GM18907 (cell line): Measurements from ENCODE around the gene CATSPER3.

ENCODE experiments used
- ATAC-seq: cut with Tn5 transposase; IDR thresholded peaks from one replicate; pipeline ENCODE4 v1.9.1; 2021; ENCODE audit warnings: mild to moderate bottlenecking, moderate library complexity; ENCODE audit not compliant: unreplicated experiment

CATSPER3 gene

DNA sequence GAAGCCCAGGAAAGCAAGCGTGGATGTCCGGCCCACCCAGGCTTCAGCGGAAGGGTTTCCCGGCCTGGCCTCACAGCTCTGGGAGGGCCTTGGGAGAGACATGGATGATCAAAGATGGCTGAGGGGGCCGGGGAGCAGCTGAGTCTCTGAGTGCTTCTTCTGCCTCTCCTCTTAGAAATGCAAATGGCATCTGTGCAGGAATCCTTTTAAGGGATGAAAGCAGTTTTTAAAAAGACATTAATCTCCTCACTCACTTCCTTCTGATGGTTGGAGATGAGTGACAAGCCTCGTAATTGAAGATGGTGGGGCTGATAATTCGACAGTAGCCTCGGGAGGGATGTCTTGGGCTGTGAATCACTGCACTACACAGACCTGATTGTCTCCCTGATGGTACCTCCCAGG lies 90.6 kb downstream of the CATSPER3 start:
- no peak for ATAC-seq

DNA sequence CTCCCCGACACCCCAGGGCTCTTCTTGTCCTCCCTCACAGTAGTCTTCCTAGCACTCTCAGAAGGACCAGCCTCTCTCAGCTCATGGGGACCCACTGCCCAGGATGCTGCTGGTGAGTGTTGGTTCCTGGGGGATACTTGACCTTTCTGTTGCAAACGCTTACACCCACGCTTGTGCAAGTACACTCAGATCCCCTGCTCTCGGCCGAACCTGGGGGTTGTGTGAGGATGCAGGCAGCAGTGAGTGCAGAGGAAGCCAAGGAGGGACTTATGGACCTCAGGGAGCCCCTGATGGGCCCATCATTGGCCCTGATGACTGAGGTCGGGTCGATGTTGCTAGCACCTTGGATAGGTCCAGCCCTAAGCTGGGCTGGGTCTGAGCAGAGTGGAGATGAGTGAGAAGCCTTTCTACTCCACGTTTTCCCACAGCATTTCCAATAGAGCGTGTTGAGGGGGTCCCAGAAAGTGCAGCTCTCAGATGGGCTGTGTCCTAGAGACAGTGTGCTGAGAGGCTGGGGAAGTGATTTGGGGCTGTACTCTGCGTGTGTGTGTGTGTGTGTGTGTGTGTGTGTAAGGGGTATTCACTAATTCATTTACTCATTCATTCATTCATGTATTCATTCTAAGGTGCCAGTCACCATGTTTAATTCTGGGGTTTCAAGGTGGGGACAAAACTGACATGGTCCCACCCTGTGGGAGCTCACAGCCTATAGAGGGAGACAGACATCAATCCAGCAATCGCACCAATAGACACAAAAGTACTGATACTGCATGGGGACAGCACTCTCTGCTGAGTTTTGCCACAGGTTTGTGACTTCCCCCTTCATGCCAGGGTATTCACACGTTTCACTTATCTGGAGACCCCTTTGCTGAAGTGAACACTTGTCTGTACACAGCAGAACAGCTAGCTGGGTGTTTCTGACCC lies 91.6 kb downstream of the CATSPER3 start:
- ATAC-seq = no peak

DNA sequence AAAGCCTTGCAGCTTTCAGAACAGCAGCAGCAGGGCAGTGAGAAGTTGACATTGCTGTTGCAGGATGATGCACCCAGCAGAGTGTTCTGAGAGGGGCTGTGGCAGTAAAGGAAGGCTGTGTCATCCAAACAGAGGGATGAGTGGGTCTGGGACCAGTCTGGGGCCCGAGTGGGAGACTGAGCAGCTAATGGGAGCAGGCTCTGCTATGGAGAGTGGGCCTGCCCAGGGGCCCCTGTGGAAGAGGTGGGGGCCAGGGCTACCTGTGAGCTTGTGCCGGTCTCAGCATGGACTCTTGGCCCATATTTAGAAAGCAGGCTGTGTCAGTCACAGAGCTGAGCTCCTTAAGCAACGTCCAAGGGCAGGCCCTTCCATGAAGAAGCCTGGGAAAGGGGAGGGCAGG lies 92.3 kb downstream of the CATSPER3 start:
- ATAC-seq = no peak

DNA sequence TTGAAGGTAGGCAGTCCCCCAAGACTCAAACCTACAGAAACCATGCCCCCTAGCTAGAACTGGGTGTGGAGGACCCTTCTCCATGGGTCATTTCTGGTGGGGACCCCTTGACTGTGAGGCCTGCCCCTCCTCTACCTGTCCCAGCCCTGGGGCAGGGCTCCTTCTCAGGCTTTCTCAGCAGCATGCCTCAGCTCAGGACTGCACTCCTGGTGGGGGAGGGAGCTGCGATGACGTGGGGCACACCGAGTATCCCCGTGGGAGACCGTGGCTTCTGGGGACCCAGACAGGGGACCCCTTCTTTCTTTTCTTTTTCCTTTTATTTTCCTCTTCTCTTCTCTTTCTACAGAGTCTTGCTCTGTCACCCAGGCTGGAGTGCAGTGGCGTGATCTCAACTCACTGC lies 93.3 kb downstream of the CATSPER3 start:
- ATAC-seq = no peak
